Measurements from ENCODE around the gene GTF2IRD1. TPM values are rescaled to one million over a fixed set of nuclear protein-coding genes. Genes with fewer than 3 reads are reported as not detected.

Gene GTF2IRD1
- total RNA-seq, 4 donors from 2014 or later = 6.0 to 12.7 (median 10.2) TPM

- no peak for TF ChIP-seq CTCF (IDR thresholded peaks at IDR 0.05; ENCODE audit: low read depth)
Observed at GRCh38 chr7:74521855-74522254, 68.1 kb downstream of the GTF2IRD1 start.

- TF ChIP-seq CTCF (IDR thresholded peaks at IDR 0.05; ENCODE audit: low read depth) = no peak
Observed at GRCh38 chr7:74522281-74522905, 68.7 kb downstream of the GTF2IRD1 start.

GRCh38 chr7:74523015-74523414, 69.3 kb downstream of the GTF2IRD1 start:
- TF ChIP-seq CTCF (IDR thresholded peaks at IDR 0.05; ENCODE audit: low read depth) = no peak

GRCh38 chr7:74525140-74525539, 71.4 kb downstream of the GTF2IRD1 start:
- no peak for TF ChIP-seq CTCF (IDR thresholded peaks at IDR 0.05; ENCODE audit: low read depth)

- TF ChIP-seq CTCF (IDR thresholded peaks at IDR 0.05; ENCODE audit: low read depth) = no peak
Observed at GRCh38 chr7:74525881-74526280, 72.2 kb downstream of the GTF2IRD1 start.

GRCh38 chr7:74526780-74527179, 73.1 kb downstream of the GTF2IRD1 start:
- TF ChIP-seq CTCF (IDR thresholded peaks at IDR 0.05; ENCODE audit: low read depth) = no peak

GRCh38 chr7:74527842-74528241, 74.1 kb downstream of the GTF2IRD1 start:
- no peak for TF ChIP-seq CTCF (IDR thresholded peaks at IDR 0.05; ENCODE audit: low read depth)
